ENCODE measurements around the gene FBXL2. TPM values are rescaled to one million over a fixed set of nuclear protein-coding genes. Genes with fewer than 3 reads are reported as not detected.

FBXL2 gene
- total RNA-seq, 4 donors from 2014 or later = 5.4 to 10.9 (median 6.9) TPM

- DNase-seq (ENCODE audit: extremely low spot score) = no peak
- Histone ChIP-seq H3K4me3 (no peak overlapping the region), H3K4me1 (peaks cover 0 to 7% (median 3%) of the 10 kb centered on the region in 4 donors), H3K27me3 (no peaks in the 10 kb centered on the region), H3K27ac (replicated peaks in 1 of 4) (no peak overlapping the region), H3K9me3 (no peaks in the 10 kb centered on the region), H3K36me3 (peaks cover 0 to 64% (median 23%) of the 10 kb centered on the region in 4 donors)
- WGBS = 100% methylated on average over 1 of the region's 3 CpGs
- intact Hi-C loops (cut with DNase I) = loop anchor here (10.0 kb wide), 1 partner anchor 433 kb away; no protein-coding TSS in a partner anchor
- TF ChIP-seq EP300 (IDR thresholded peaks at IDR 0.05) (no peak), POLR2AphosphoS5 (IDR thresholded peaks at IDR 0.05) (no peak)
Measured at GRCh38 chr3:33377489-33377888, 100.2 kb downstream of the FBXL2 start.

- intact Hi-C loops (cut with DNase I) = loop anchor here (10.0 kb wide), 1 partner anchor 433 kb away; no protein-coding TSS in a partner anchor
- H3K36me3 ChIP-seq = peaks cover 0 to 64% (median 23%) of the 10 kb centered on the region in 4 donors
- DNase-seq (ENCODE audit: extremely low spot score) = no peak
- no peak overlapping the region for H3K27ac ChIP-seq (replicated peaks in 1 of 4)
- no peak overlapping the region for H3K4me3 ChIP-seq
- H3K27me3 ChIP-seq = no peaks in the 10 kb centered on the region
- 100% methylated on average over 1 of the region's 3 CpGs for WGBS
- TF ChIP-seq POLR2AphosphoS5 (IDR thresholded peaks at IDR 0.05) = no peak
- no peak for TF ChIP-seq CTCF (IDR thresholded peaks at IDR 0.05)
- no peak for TF ChIP-seq EP300 (IDR thresholded peaks at IDR 0.05)
- TF ChIP-seq POLR2A (IDR thresholded peaks at IDR 0.05; ENCODE audit: low read depth) = no peak
- H3K4me1 ChIP-seq = peaks cover 0 to 2% (median 1%) of the 10 kb centered on the region in 4 donors
- no peaks in the 10 kb centered on the region for H3K9me3 ChIP-seq
Measured at GRCh38 chr3:33377931-33378330, 100.7 kb downstream of the FBXL2 start.

- no peak for DNase-seq (ENCODE audit: extremely low spot score)
- H3K27ac ChIP-seq (replicated peaks in 1 of 4) = no peak overlapping the region
- H3K9me3 ChIP-seq = no peaks in the 10 kb centered on the region
- TF ChIP-seq POLR2A (IDR thresholded peaks at IDR 0.05; ENCODE audit: low read depth) (no peak), CTCF (IDR thresholded peaks at IDR 0.05) (no peak), POLR2AphosphoS5 (IDR thresholded peaks at IDR 0.05) (no peak), EP300 (IDR thresholded peaks at IDR 0.05) (no peak)
- WGBS = 94% methylated on average over 3 of the region's 3 CpGs
- peaks cover 14 to 75% (median 33%) of the 10 kb centered on the region in 4 donors for H3K36me3 ChIP-seq
- intact Hi-C loops (cut with DNase I) = no loop called here
- H3K4me3 ChIP-seq = no peak overlapping the region
- no peaks in the 10 kb centered on the region for H3K4me1 ChIP-seq
- no peaks in the 10 kb centered on the region for H3K27me3 ChIP-seq
Measured at GRCh38 chr3:33380653-33381052, 103.4 kb downstream of the FBXL2 start.

- intact Hi-C loops (cut with DNase I) = no loop called here
- no peaks in the 10 kb centered on the region for H3K4me1 ChIP-seq
- no peak for DNase-seq (ENCODE audit: extremely low spot score)
- H3K9me3 ChIP-seq = no peaks in the 10 kb centered on the region
- no peak overlapping the region for H3K4me3 ChIP-seq
- H3K27me3 ChIP-seq = no peaks in the 10 kb centered on the region
- peaks cover 17 to 80% (median 46%) of the 10 kb centered on the region in 4 donors for H3K36me3 ChIP-seq
- 95% methylated on average over 12 of the region's 12 CpGs for WGBS
- no peak for TF ChIP-seq CTCF (IDR thresholded peaks at IDR 0.05)
- TF ChIP-seq POLR2AphosphoS5 (IDR thresholded peaks at IDR 0.05) = no peak
- no peak for TF ChIP-seq EP300 (IDR thresholded peaks at IDR 0.05)
- TF ChIP-seq POLR2A (IDR thresholded peaks at IDR 0.05; ENCODE audit: low read depth) = no peak
- H3K27ac ChIP-seq (replicated peaks in 1 of 4) = no peak overlapping the region
Measured at GRCh38 chr3:33383951-33384350, 106.7 kb downstream of the FBXL2 start.

GRCh38 chr3:33385423-33385822 is 108.2 kb downstream of the FBXL2 start:
- peaks cover 25 to 80% (median 59%) of the 10 kb centered on the region in 4 donors for H3K36me3 ChIP-seq
- no peak for DNase-seq (ENCODE audit: extremely low spot score)
- H3K27me3 ChIP-seq = no peaks in the 10 kb centered on the region
- TF ChIP-seq POLR2AphosphoS5 (IDR thresholded peaks at IDR 0.05) = no peak
- intact Hi-C loops (cut with DNase I) = no loop called here
- H3K4me3 ChIP-seq = no peak overlapping the region
- H3K27ac ChIP-seq (replicated peaks in 1 of 4) = no peak overlapping the region
- H3K4me1 ChIP-seq = no peaks in the 10 kb centered on the region
- WGBS = 80% methylated on average over 5 of the region's 5 CpGs
- H3K9me3 ChIP-seq = no peaks in the 10 kb centered on the region

- Histone ChIP-seq H3K9me3 (no peaks in the 10 kb centered on the region), H3K27me3 (no peaks in the 10 kb centered on the region), H3K27ac (replicated peaks in 1 of 4) (no peak overlapping the region), H3K36me3 (peaks cover 30 to 82% (median 67%) of the 10 kb centered on the region in 4 donors), H3K4me1 (peaks cover 0 to 5% (median 0%) of the 10 kb centered on the region in 4 donors), H3K4me3 (no peak overlapping the region)
- WGBS = 77% methylated on average over 1 of the region's 1 CpG
- no peak for TF ChIP-seq CTCF (IDR thresholded peaks at IDR 0.05)
- TF ChIP-seq EP300 (IDR thresholded peaks at IDR 0.05) = no peak
- no peak for TF ChIP-seq POLR2AphosphoS5 (IDR thresholded peaks at IDR 0.05)
- TF ChIP-seq POLR2A (IDR thresholded peaks at IDR 0.05; ENCODE audit: low read depth) = no peak
- intact Hi-C loops (cut with DNase I) = no loop called here
- DNase-seq (ENCODE audit: extremely low spot score) = no peak
Measured at GRCh38 chr3:33386631-33387030, 109.4 kb downstream of the FBXL2 start.
